Panc1 (cell line): ENCODE data around the gene KPTN.

Experiments used
- POLR2AphosphoS5 ChIP-seq: IDR thresholded peaks from 2 replicates; pipeline ENCODE4 v1.6.1; 2012; ENCODE audit warnings: mild to moderate bottlenecking, low read depth, low read length, moderate library complexity
- REST ChIP-seq, 2 experiments: IDR thresholded peaks; 2 replicates each; pipeline ENCODE4 v1.6.1; 2011 to 2012; ENCODE audit warnings: low read depth in 2 of 2, control low read depth in 1 of 2, low read length in 1 of 2, mild to moderate bottlenecking in 1 of 2, moderate library complexity in 1 of 2; ENCODE audit not compliant: insufficient read depth in 1 of 2
- TF ChIP-seq, protein P1 (sequence below): fragments of 450-650 bp; IDR thresholded peaks from 2 replicates; pipeline ENCODE4 v1.5.1; 2017; ENCODE audit warnings: mild to moderate bottlenecking

- TF ChIP-seq POLR2AphosphoS5 (no peak), REST (IDR thresholded peaks at IDR 0.05; ENCODE audit: insufficient read depth in 1 of 2, low read depth in 2 of 2, low read length in 1 of 2) (no peak)
- TF ChIP-seq, protein P1, sequence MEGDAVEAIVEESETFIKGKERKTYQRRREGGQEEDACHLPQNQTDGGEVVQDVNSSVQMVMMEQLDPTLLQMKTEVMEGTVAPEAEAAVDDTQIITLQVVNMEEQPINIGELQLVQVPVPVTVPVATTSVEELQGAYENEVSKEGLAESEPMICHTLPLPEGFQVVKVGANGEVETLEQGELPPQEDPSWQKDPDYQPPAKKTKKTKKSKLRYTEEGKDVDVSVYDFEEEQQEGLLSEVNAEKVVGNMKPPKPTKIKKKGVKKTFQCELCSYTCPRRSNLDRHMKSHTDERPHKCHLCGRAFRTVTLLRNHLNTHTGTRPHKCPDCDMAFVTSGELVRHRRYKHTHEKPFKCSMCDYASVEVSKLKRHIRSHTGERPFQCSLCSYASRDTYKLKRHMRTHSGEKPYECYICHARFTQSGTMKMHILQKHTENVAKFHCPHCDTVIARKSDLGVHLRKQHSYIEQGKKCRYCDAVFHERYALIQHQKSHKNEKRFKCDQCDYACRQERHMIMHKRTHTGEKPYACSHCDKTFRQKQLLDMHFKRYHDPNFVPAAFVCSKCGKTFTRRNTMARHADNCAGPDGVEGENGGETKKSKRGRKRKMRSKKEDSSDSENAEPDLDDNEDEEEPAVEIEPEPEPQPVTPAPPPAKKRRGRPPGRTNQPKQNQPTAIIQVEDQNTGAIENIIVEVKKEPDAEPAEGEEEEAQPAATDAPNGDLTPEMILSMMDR, result no peak
Observed at GRCh38 chr19:47485210-47485609, 1.2 kb upstream of the KPTN start.
